HG02981 (cell line): ENCODE data around the gene COMMD10.
A peak's percentile ranks its signal among the peaks of the same experiment; 100 is the strongest.

Source experiments
- ATAC-seq: cut with Tn5 transposase; IDR thresholded peaks from one replicate; pipeline ENCODE4 v1.9.1; 2021; ENCODE audit warnings: mild to moderate bottlenecking, moderate library complexity; ENCODE audit not compliant: unreplicated experiment

COMMD10 gene

GRCh38 chr5:116281309-116281708 lies 196.5 kb downstream of the COMMD10 start:
- ATAC-seq: no peak

GRCh38 chr5:116288524-116288923 lies 203.7 kb downstream of the COMMD10 start:
- ATAC-seq: no peak

- ATAC-seq: no peak
These were observed 204.5 kb downstream of the COMMD10 start for GRCh38 chr5:116289276-116289675.

- ATAC-seq: no peak
These were observed 206.4 kb downstream of the COMMD10 start for GRCh38 chr5:116291271-116291670.

GRCh38 chr5:116292321-116292720 lies 207.5 kb downstream of the COMMD10 start:
- no peak for ATAC-seq

GRCh38 chr5:116296335-116297072 lies 211.7 kb downstream of the COMMD10 start:
- no peak for ATAC-seq

- no peak for ATAC-seq
These were observed 212.5 kb downstream of the COMMD10 start for GRCh38 chr5:116297296-116297814.

GRCh38 chr5:116299746-116300640 lies 215.2 kb downstream of the COMMD10 start:
- no peak for ATAC-seq

- ATAC-seq: no peak
These were observed 216.3 kb downstream of the COMMD10 start for GRCh38 chr5:116301110-116301509.

GRCh38 chr5:116303340-116303739 lies 218.5 kb downstream of the COMMD10 start:
- no peak for ATAC-seq

- no peak for ATAC-seq
These were observed 219.0 kb downstream of the COMMD10 start for GRCh38 chr5:116303810-116304209.

GRCh38 chr5:116305899-116306298 lies 221.1 kb downstream of the COMMD10 start:
- ATAC-seq: no peak

GRCh38 chr5:116306846-116307245 lies 222.0 kb downstream of the COMMD10 start:
- ATAC-seq: no peak

- ATAC-seq: no peak
These were observed 223.6 kb downstream of the COMMD10 start for GRCh38 chr5:116308391-116308790.

- no peak for ATAC-seq
These were observed 228.5 kb downstream of the COMMD10 start for GRCh38 chr5:116313366-116313765.

GRCh38 chr5:116315531-116315930 lies 230.7 kb downstream of the COMMD10 start:
- ATAC-seq: no peak

GRCh38 chr5:116318091-116318854 lies 233.4 kb downstream of the COMMD10 start:
- ATAC-seq: no peak

GRCh38 chr5:116320486-116320885 lies 235.7 kb downstream of the COMMD10 start:
- no peak for ATAC-seq

GRCh38 chr5:116329503-116329902 lies 244.7 kb downstream of the COMMD10 start:
- ATAC-seq: no peak

GRCh38 chr5:116340799-116341198 lies 256.0 kb downstream of the COMMD10 start:
- peak; percentile 56 for ATAC-seq
